HTR-8/SVneo (cell line): Measurements from ENCODE around the gene CNN3.

Experiments used
- DNase-seq: peaks from one replicate; pipeline ENCODE4 v3.0.0; 2011; ENCODE audit warnings: low spot score, mixed read lengths; ENCODE audit not compliant: insufficient read length
- FAIRE-seq: peaks from 2 replicates; lab custom pipeline; 2011; peaks lifted over from hg19 to GRCh38; lab: Jason Lieb, UNC

CNN3 gene

DNA sequence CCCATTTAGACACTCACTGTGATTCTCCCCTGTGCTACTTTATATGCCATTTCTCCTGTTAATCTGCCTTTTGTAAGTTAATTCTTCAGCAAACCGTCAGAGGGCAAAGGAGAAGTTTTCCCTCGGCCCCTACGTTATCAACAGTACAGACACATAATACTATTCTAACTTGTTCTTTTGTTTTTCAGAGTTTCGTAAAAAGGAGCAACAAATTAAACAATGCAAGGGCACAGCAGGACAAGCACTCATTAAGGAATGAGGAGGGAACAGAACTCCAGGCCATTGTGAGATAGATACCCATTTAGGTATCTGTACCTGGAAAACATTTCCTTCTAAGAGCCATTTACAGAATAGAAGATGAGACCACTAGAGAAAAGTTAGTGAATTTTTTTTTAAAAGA, 32.3 kb downstream of the CNN3 start:
- FAIRE-seq (no peak), DNase-seq (no peak)

DNA sequence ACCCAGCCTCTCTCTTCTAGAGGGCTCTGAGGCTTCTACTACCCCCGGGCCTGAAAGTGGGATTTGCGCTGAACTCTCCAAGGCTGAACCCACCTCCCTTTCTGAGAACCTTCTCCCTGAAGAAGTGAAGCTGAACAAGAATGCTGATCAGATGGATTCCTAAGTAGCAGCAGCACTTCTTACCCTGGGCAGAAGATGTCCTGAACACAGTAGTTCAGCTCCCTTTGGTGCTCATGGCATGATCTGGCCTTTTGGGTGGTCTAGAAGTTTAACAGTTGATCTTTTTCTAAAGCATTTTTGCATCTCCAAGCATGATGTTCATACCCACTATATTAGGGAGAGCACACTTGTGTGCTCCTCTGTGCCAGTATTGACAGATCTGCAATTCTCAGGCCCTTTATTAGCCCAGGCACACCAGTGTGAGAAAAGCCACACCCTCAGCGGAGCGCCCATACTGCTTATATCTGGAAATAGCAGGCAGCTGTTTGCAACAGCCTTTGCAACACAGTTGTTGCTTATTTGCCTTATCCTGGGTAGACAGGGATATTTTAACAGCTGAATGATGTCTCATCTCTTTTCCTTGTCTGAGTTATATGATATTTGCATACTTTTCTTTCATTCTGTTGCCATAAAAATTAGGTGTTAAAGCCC, 34.2 kb downstream of the CNN3 start:
- no peak for FAIRE-seq

DNA sequence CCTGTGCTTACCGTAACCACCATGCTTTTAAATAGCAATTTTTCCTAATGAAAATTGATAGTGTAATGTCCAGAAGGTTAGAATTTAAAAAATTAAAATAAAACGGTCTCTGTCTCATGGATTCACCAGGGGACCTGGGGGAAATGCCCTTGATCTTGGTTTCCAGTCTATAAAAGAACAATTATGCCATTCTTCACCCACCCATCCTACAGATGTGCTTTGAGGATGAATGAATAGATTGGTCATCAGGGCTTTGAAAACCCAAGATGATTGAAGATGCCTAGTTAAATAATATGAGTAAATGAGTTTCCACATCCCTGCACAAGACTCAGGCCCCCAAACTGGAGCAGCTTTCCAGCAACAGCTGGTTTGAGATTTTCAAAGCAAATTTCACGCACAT, 38.7 kb downstream of the CNN3 start:
- FAIRE-seq (no peak), DNase-seq (no peak)

More for the DNA sequence above, 34.2 kb downstream of the CNN3 start:
- no peak for DNase-seq

DNA sequence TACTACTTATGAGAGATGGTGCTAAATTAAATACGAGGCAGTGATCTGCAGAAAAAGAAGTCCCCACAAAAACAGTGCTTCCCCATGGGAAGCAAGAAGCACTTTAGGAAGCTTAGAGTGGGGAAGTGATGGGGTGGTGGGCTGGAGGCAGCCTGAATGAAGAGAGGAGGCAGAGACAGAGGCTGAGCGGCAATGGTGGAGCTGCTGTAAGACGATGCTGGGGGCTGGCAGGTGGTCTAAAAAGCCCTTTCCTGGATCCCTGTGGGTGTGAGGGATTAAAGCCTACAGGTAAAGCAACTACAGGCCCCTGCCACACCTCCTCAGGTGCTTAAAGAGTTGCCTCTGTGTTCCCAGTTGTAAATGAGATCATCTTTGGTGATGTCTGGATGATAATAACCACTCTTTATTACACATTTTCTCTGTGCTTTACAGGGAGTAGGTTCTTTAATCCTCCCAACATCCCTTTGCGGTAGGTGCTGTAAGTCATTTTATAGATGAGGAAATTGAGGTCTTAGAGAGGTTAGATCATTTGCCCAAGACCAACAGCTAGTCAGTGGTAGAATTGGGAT, 39.2 kb downstream of the CNN3 start:
- FAIRE-seq, result no peak
- no peak for DNase-seq

DNA sequence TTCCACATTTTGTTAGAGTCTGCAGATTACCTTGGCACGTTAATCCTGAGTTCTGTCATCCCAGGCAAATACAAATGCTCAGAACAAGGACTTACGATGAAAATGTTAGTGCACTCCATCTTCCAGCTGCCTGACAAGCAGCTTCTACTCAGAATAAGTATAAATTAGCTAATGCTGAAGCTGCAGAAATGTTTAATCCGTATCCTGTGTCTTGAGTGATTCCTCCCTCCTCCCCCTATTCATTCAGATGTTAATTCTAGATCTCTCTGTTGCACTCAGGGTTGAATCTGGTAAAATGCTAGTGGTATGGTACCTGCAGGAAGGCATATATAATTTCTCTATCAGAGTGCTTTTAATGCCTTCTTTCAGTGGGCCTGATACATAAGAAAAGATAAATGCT, 39.8 kb downstream of the CNN3 start:
- FAIRE-seq (no peak), DNase-seq (no peak)

DNA sequence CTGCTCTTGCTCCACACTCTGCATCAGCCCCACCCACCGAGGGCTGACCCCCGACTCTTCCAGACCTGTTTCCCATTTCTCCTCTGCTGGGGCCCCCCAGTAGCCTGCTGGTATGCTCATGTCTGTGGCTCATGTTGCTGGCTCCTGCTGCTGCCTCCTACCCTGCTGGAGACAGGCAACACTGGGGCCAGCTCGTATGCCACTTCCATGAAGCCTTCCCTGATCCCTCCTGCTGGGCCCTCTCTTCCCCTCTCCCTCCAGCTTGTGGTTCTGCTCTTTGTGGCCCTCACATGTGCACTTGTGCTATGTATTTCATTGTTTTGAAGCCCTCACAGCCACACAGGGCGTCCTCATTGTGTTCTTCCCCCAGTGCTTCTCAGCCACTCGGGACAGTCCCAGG, 40.5 kb downstream of the CNN3 start:
- DNase-seq, result no peak

DNA sequence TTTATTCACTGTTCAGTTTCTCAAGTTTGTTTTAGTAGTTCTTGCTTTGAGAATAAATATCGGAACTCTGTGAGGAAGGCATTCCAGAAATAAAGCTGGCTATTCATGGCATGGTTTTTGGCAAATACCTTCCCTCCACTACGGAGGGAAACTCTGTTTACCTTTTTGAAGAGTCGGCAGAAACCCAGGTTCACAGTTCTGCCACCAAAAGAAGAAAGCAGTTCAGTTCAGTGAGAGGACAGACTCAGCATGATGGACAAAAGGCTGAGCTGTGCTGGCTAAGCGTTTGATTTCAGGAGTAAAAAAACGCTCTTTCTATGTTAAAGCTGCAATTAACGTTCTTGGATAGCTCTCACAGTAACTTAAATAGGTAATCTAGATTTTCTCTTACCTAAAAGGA, 42.4 kb downstream of the CNN3 start:
- no peak for DNase-seq
- FAIRE-seq, result no peak

More for the DNA sequence above, 40.5 kb downstream of the CNN3 start:
- FAIRE-seq, result no peak

DNA sequence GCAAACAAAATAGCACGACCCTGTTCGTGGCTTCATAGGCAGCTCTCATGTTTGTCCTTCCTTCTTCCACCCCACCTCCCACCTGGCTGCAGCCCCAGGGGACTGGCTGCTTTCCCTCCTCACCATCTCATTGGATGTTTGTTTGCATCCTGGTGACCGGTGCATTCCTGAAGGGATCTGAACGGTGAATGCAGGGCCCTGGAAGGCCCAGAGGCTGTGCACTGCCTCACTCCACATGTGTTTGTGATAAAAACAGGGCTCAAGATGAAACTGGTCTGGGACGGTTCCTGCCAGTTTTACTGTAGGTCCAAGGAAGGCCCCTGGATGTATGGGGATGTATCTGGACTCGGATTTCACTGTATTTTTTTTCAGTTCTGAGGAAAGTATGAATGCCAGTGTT, 42.8 kb downstream of the CNN3 start:
- peak; percentile 30 for DNase-seq
- no peak for FAIRE-seq

DNA sequence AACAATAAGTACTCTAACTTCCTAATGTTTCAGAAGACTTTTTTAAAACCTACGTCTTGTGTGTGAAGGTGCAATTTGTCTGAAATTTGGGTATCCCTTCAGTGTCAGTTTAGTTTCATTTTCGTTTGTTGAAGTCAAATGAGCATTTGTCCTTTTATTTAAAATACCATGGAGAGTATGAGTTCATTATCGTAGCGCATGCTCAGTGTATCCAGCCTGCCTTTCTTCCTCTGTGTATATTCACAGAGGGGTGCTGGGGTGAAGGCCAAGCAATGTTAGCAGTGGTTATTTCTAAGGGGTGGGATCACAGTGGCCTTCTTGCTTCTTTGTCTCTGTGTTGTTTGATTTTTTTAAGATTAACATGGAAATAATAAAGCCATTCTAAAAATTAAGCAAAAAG, 43.2 kb downstream of the CNN3 start:
- DNase-seq (no peak), FAIRE-seq (no peak)

DNA sequence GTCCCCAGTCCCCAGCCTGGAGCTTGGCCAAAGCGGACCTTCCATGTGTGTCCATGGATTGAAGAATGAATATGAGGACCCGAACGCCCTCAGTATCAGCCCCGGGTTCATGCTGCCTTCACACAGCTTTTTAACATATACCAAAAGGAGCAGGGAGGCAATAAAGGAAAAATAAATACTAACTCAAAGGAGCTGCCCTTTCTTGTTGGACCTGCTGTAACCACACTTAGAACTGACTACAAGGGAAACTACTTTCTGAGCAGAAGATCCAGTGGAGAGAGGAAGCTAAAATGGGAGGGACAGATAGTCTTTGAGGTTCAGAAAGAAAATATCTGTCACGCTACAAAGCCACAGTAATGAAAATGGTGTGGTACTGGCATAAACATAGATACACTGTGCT, 48.6 kb downstream of the CNN3 start:
- FAIRE-seq (no peak), DNase-seq (no peak)

DNA sequence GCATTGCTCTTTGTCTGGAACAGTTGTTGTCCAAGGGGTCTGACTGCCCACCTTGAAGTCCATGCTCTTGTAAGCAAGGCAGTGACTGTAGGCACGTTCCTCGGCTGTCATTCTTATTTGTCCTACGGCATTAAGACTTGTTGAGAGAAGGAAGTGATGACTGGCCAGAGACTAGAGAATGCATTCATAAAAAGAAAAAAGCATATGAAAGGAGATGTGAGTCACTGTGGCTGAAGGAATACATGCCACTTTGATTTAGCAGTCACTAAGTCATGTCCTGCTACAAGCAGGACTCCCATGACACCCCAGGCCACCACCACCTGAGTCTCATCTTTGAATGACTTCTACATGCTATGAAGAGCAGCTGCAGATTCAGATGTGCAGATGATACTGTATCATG, 50.5 kb downstream of the CNN3 start:
- FAIRE-seq (no peak), DNase-seq (no peak)

DNA sequence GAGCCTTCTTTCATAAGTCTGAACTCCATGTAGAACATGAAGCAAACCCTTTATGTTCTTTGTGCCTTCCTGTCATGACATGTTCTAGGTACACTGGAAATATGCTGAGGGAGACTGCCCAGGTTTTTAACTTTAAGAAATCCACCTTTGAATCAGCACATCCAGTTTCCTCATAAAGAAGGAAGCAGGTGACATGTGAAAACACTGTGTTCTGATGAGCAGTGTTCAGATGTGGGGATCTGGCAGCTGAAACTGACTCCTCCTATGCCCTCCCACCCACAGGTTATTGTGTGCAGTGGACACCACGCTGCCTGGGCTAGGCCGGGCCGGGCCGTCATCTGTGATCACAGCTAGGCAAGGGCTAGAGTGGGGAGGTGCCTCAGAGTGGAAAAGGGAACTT, 51.1 kb downstream of the CNN3 start:
- FAIRE-seq (no peak), DNase-seq (no peak)

DNA sequence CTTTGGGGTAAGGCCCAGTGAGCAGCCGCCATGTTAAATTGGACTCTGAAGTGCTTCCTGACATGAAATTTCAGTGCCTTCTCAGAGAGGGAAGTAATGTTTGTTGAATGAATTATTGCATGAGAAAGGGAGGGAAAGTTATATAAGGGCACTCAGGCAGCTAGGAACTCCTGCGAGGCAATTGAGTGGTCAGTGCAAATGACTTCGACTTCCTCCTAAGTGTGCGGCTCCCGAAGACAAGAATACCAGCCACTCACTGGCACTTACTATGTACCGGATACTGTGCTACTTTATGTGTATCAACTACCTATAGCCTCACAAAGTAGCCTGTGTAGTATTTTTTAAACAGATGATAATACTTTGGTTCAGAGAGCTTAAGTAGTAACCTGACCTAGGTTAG, 52.5 kb downstream of the CNN3 start:
- DNase-seq (no peak), FAIRE-seq (no peak)

DNA sequence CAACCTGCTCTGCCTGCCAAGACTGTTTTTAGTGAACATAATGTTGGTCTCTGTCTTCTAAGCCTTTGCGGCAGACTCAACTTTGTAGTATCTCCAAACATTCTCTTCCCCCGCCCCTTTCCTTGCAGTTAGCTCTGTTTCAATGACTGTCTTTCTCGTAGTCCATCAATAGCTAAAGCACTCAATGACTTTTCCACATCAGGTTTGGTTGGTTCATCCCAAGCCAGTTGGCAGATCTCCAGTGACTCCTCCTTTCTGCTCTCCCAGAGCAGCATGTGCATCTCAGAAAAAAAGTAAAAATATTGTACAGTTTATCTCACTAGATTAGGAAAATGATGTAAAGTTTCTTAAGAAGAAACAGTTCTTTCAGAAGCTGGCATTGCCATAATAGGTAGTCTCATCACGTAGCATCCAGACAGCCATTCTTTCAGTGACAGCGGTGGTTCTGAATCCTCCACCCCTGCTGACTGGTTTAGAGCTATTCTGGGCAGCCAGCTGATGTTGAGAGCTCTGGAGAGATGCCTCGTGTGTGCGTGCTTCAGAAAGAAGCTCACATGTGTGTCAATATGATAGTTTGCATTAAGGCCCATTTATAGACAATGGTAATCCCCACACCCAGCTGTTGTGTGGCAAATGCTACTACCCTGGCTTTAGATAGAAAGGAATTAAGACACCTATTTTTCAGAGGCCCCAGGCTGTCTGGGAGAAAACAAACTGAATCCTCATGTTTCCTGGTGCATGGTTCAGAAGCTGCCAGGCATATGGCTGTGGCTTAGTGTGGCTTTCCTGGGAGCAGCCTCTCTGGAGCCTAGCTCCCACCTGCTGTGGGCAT, 53.2 kb downstream of the CNN3 start:
- DNase-seq, result no peak
- no peak for FAIRE-seq

DNA sequence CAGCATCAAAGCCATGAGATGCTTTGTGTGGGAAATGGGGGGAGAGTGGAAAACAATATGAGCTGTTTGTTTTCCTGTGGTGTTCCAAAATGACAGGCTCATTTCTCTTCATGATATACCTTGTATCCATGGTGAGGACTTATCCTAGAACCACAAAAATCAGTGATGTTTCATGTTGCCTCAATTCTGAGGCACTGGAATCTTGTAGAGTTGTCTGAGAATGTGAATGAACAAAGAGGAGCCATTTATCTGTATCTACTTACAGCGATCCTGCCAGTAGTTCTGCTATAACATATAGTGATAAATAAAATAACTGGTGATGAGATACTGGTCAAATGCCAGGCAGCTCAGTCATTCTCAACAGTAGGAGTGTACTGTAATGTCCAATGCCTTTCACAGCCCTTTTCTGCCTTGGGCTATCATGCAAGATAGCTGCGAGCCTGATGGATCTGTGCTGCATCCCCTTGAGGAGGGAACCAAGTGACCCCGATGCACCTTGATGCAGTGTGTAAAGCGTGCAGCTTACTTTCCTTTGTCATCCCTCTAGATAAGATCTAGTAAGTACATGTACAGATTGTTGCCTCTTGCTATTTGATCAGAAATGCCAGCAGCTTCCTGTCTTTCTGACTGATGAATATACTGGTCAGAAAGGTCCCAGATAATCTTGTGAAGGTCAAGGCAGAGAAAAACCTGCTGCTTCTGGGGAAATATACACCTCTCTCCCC, 54.0 kb downstream of the CNN3 start:
- peak; percentile 9 for FAIRE-seq
- DNase-seq, result no peak

DNA sequence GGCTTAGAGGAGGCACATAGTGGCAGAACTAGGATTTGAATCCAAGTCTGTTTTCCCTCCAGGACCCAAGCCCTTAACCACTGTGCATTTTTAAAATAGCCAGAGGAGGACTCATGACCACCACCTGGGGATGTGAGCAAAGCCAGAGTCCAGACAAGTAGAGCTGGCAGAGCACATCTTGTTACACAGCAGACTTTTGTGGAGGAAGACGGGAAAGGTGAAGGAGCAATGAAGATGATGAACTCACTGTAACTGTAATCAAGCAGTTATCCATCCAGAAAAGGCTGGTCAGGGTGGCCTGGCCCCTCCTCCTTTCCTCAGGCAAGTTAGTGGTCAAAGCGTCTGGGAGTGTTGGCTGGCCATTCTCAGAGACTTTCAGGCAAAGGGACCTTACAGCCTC, 55.9 kb downstream of the CNN3 start:
- FAIRE-seq, result no peak
- DNase-seq, result no peak

DNA sequence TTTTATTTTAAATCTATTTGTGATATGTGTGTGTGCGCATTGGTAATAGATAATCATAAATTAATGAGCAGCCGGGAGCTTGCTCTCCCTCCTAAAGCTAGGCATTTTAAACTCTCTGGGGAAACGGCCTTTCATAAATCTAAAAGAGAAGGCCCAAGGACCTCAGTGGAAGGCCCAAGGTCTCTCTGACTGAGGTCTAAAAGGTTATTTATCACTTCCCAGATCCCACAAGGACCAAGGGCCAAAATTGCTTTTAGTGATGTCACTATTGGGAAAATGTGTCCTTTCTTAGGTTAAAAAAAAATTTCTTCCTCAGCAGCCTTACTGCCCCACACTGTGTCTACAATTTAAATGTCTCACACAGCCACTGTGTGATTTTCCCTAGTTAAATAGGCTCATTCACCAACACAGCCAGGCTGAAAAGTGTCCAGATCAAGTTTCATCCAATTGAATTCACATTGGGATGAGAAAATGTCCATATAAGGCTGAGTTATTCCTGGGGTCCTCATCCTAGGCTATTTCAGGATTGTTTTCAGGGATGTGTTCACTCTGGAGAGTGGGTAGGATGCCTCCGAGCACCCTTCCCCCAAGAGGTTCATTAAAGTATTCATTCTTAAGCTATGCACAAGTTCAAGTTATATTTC, 60.6 kb downstream of the CNN3 start:
- FAIRE-seq (no peak), DNase-seq (no peak)

DNA sequence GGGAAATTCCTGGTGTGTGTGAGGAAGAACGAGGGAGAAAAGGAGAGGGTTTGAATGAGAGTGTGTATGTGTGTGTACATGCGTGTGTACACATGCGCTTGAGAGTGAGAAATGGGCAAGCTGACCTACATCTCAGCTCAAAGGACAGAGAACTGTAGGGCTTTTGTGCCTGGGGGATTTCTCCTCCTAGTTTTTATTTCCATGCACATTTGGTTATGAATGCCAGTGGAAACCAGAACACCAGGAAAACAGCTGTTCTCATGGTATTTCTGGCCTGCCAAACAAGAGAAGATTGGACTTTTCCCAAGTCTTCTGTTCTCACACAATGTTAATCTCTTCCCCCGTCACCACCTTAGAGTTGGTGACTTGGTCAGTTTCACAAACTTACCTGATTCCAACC, 61.5 kb downstream of the CNN3 start:
- FAIRE-seq (no peak), DNase-seq (no peak)

DNA sequence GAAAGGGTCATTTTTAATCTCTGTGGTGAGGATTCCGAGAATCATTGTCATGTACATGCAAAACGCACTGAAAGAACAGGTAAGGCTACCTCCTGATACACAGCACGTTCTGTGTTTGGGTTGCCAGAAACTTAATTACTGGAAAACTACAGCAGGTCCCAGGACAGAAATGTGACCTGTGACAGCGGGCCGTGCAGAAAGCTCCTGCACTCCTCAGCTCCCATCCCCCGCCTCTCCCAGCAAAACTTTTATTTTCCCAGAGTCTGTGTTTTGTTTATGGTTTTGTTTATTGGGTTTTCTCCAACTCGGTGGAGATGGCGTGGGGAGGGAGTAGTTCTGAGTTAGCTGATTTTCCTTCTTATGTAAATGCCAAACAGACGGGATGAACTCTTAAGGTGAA, 62.1 kb downstream of the CNN3 start:
- FAIRE-seq (no peak), DNase-seq (no peak)

DNA sequence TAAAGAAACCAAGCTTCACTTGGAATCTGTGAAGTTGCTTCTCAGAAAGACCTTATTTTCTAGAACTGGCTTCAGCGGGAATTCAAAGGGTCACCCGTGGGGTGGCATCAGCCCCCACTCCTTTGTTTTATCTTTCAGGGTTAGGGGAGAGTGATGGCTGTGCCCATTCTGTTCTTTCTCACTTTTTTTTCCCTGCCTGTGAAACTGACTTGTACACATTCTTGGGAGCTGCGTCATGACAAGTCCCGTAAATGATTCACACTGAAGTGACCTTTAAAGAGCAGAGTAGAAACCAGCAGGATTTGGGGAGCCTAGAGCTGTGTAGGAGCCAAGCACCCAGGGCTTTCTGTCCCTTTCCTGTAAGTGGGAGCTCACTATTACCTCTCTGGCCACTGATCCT, 63.0 kb downstream of the CNN3 start:
- peak; percentile 83 for FAIRE-seq
- peak; percentile 47 for DNase-seq
